OCI-LY7 (cell line): ENCODE data around the gene SLC24A4. TPM values are rescaled to one million over a fixed set of nuclear protein-coding genes. Genes with fewer than 3 reads are reported as not detected.

Source experiments
- BruUV-seq: library from RNA; stranded (reverse); fragments of 400-500 nt; replicated peaks from 2 replicates; lab custom pipeline; 2021; lab: Mats Ljungman, UMichigan
- CTCF ChIA-PET: fragments of 300-600 bp; sonication (Branson Sonifier 250); formaldehyde crosslinking; loops from one replicate; lab custom pipeline; 2022; ENCODE audit warnings: antibody characterized with exemption; ENCODE audit not compliant: unreplicated experiment; lab: Charles Lee
- POLR2A ChIA-PET: fragments of 300-600 bp; sonication (Branson Sonifier 250); formaldehyde crosslinking; loops from one replicate; lab custom pipeline; 2022; ENCODE audit warnings: antibody characterized with exemption; lab: Charles Lee
- DNase-seq: peaks from one replicate; pipeline ENCODE4 v3.0.0-alpha.2; 2015; ENCODE audit warnings: low spot score
- H2AFZ ChIP-seq: fragments of 200-600 bp; sonication (generic), shearing (Covaris generic); 2 replicates; pipeline ENCODE4 v1.6.1; 2014; ENCODE audit warnings: mild to moderate bottlenecking, antibody characterized with exemption, low read length, moderate library complexity
- H3K27ac ChIP-seq: fragments of 200-600 bp; sonication (generic); 2 replicates; pipeline ENCODE4 v1.5.1; 2014; ENCODE audit warnings: mixed run types, low read depth, mild to moderate bottlenecking, moderate library complexity, low read length, inconsistent platforms; ENCODE audit not compliant: poor library complexity, severe bottlenecking
- H3K36me3 ChIP-seq: fragments of 200-600 bp; sonication (generic); 2 replicates; pipeline ENCODE4 v1.6.1; 2014; ENCODE audit warnings: mild to moderate bottlenecking, antibody characterized with exemption, low read length, moderate library complexity, mixed read lengths; ENCODE audit not compliant: insufficient read depth
- H3K4me1 ChIP-seq: fragments of 200-600 bp; sonication (generic); 2 replicates; pipeline ENCODE4 v1.5.1; 2014; ENCODE audit warnings: mild to moderate bottlenecking, low read length; ENCODE audit not compliant: insufficient read depth, poor library complexity, severe bottlenecking
- H3K4me2 ChIP-seq: fragments of 200-600 bp; sonication (generic); 2 replicates; pipeline ENCODE4 v1.6.1; 2014; ENCODE audit warnings: mild to moderate bottlenecking, low read length
- H3K4me3 ChIP-seq: fragments of 200-600 bp; sonication (generic); 2 replicates; pipeline ENCODE4 v1.5.1; 2014; ENCODE audit warnings: mild to moderate bottlenecking, low read depth, low read length; ENCODE audit not compliant: poor library complexity, severe bottlenecking
- H3K79me2 ChIP-seq: fragments of 200-600 bp; sonication (generic); 2 replicates; pipeline ENCODE4 v1.6.1; 2016; ENCODE audit warnings: low read depth, mild to moderate bottlenecking, low read length, moderate library complexity, mixed read lengths; ENCODE audit not compliant: insufficient read depth
- H3K9me2 ChIP-seq: fragments of 200-600 bp; sonication (generic); 2 replicates; pipeline ENCODE4 v1.6.1; 2016; ENCODE audit warnings: mild to moderate bottlenecking, low read length, mixed read lengths; ENCODE audit not compliant: insufficient read depth
- H3K9me3 ChIP-seq: fragments of 200-600 bp; sonication (generic); 2 replicates; pipeline ENCODE4 v1.6.1; 2014; ENCODE audit warnings: mild to moderate bottlenecking, mixed run types, low read length, mixed read lengths
- H4K20me1 ChIP-seq: fragments of 200-600 bp; sonication (generic); 2 replicates; pipeline ENCODE4 v1.6.1; 2014; ENCODE audit warnings: mild to moderate bottlenecking, antibody characterized with exemption, low read length, moderate library complexity, mixed read lengths; ENCODE audit not compliant: insufficient read depth
- EZH2phosphoT487 ChIP-seq: fragments of 200-600 bp; sonication (generic); IDR thresholded peaks from 2 replicates; pipeline ENCODE4 v1.6.1; 2018; ENCODE audit warnings: low read depth, borderline replicate concordance, mild to moderate bottlenecking, mixed run types, antibody characterized with exemption, low read length, moderate library complexity, mixed read lengths
- intact Hi-C: fragments of 100-400 bp; cut with micrococcal nuclease; formaldehyde crosslinking; loops from one replicate; pipeline ENCODE4 v1.10.0; 2022; ENCODE audit not compliant: unreplicated experiment
- total RNA-seq, 2 experiments: library from RNA; depleted of rRNA in 1 of 2; stranded (reverse); fragments of >200 nt in 1 of 2; shearing (Covaris generic) in 1 of 2; gene quantifications; 2 replicates each; pipeline ENCODE4 v1.2.3, GENCODE V29; 2014 to 2022
- TF ChIP-seq, protein P1 (sequence below): fragments of 200-600 bp; sonication (generic); conservative IDR thresholded peaks from 2 replicates; pipeline ENCODE4 v1.5.1; 2014; ENCODE audit warnings: mild to moderate bottlenecking, antibody characterized with exemption, low read length, moderate library complexity, mixed read lengths

Gene SLC24A4
- total RNA-seq, 2 experiments from 2014 or later, result not detected

DNA sequence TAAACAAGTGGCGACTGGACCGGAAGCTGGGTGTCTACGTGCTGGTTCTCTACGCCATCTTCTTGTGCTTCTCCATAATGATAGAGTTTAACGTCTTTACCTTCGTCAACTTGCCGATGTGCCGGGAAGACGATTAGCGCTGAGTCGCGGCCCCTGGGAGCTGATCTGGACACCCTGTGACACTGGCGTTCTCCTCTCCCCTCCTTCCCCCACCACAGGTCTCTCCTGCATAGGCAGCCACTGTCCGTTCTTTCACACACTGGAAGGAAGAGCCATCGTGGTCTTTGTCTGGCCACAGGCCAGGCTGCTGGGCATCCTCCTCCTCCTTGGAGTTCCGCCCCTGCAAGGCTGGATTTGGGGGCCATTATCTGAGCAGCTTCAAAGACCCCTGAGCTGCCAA lies 170.5 kb downstream of the SLC24A4 start:
- TF ChIP-seq, protein P1, sequence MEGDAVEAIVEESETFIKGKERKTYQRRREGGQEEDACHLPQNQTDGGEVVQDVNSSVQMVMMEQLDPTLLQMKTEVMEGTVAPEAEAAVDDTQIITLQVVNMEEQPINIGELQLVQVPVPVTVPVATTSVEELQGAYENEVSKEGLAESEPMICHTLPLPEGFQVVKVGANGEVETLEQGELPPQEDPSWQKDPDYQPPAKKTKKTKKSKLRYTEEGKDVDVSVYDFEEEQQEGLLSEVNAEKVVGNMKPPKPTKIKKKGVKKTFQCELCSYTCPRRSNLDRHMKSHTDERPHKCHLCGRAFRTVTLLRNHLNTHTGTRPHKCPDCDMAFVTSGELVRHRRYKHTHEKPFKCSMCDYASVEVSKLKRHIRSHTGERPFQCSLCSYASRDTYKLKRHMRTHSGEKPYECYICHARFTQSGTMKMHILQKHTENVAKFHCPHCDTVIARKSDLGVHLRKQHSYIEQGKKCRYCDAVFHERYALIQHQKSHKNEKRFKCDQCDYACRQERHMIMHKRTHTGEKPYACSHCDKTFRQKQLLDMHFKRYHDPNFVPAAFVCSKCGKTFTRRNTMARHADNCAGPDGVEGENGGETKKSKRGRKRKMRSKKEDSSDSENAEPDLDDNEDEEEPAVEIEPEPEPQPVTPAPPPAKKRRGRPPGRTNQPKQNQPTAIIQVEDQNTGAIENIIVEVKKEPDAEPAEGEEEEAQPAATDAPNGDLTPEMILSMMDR, result no peak
- no peak for TF ChIP-seq EZH2phosphoT487
- POLR2A ChIA-PET, result no interaction called here
- no peaks in the 10 kb centered on the region for H3K36me3 ChIP-seq
- no peaks in the 10 kb centered on the region for H3K9me2 ChIP-seq
- intact Hi-C loops, result no loop called here
- no peaks in the 10 kb centered on the region for H3K4me1 ChIP-seq
- BruUV-seq, result no TSS peak
- no peak for DNase-seq
- H3K9me3 ChIP-seq, result no peaks in the 10 kb centered on the region
- no peaks in the 10 kb centered on the region for H4K20me1 ChIP-seq
- H3K4me2 ChIP-seq, result no peak overlapping the region
- H3K4me3 ChIP-seq, result no peak overlapping the region
- CTCF ChIA-PET, result no interaction called here
- no peak overlapping the region for H3K27ac ChIP-seq
- no peak overlapping the region for H2AFZ ChIP-seq
- no peaks in the 10 kb centered on the region for H3K79me2 ChIP-seq

DNA sequence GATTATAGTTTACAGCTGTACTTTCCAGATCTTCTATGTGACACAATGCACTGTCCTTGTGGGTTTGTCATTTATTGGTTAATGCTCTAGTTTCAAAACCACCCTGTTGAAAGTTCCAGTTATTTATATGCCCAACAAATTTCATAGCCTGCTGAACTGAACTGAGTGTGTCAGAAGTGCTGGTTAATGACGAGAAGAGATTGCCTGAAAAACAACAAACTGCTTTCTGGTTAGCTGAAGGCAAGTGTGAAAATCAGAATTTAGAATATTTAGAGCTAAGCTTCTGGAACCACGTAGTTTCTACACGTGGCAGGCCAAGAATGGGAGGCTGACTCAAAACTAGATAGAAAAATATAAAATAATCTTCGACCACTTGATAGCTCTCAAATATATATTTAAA lies 171.5 kb downstream of the SLC24A4 start:
- no peaks in the 10 kb centered on the region for H3K79me2 ChIP-seq
- POLR2A ChIA-PET, result interaction anchor here (0.6 to 1.2 kb wide), 4 partner anchors 15 to 1561 kb away, joined by 3 read pairs; no protein-coding TSS in a partner anchor
- CTCF ChIA-PET, result no interaction called here
- intact Hi-C loops, result no loop called here
- no peaks in the 10 kb centered on the region for H4K20me1 ChIP-seq
- H3K36me3 ChIP-seq, result no peaks in the 10 kb centered on the region
- no peaks in the 10 kb centered on the region for H3K4me1 ChIP-seq
- no peak for TF ChIP-seq EZH2phosphoT487
- TF ChIP-seq, protein P1, result no peak
- no peak overlapping the region for H2AFZ ChIP-seq
- H3K4me3 ChIP-seq, result no peak overlapping the region
- no peaks in the 10 kb centered on the region for H3K9me2 ChIP-seq
- no TSS peak for BruUV-seq
- no peak overlapping the region for H3K4me2 ChIP-seq
- no peaks in the 10 kb centered on the region for H3K9me3 ChIP-seq
- DNase-seq, result no peak
- H3K27ac ChIP-seq, result no peak overlapping the region

DNA sequence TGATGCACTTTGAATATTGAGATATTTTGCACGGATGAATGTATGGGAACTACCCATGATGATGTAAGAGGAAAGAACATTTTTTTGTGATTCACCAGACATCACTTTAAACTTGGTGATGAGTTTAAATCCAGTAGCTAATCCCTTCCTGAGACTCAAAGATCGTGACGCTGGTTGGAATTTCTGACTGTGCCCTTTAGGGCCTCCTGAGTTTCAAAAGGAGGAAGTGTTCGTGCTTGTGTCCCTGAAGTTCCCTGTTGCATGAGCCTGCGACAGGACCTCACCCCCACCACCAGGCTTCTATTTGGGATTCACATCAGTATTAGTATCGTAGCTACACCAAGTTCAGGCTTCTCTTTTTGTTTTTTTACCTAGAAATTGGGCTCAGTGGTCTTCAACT lies 172.1 kb downstream of the SLC24A4 start:
- TF ChIP-seq, protein P1, result no peak
- no peak for TF ChIP-seq EZH2phosphoT487
- Histone ChIP-seq H3K79me2 (no peaks in the 10 kb centered on the region), H3K4me3 (no peak overlapping the region), H3K4me2 (no peak overlapping the region), H3K9me2 (no peaks in the 10 kb centered on the region), H3K36me3 (no peaks in the 10 kb centered on the region), H3K9me3 (no peaks in the 10 kb centered on the region), H3K27ac (no peak overlapping the region), H4K20me1 (no peaks in the 10 kb centered on the region), H2AFZ (no peak overlapping the region), H3K4me1 (no peaks in the 10 kb centered on the region)
- intact Hi-C loops, result no loop called here
- ChIA-PET CTCF (no interaction called here), POLR2A (interaction anchor here (0.6 to 1.2 kb wide), 4 partner anchors 14 to 1560 kb away, joined by 3 read pairs; no protein-coding TSS in a partner anchor)
- no peak for DNase-seq
- no TSS peak for BruUV-seq
